K562 (cell line): Measurements from ENCODE around the gene PITPNC1. TPM values are rescaled to one million over a fixed set of nuclear protein-coding genes. Genes with fewer than 3 reads are reported as not detected.

Experiments used
- ATF1 ChIP-seq, 2 experiments: fragments of 450-650 bp in 1 of 2; IDR thresholded peaks; 2 replicates each; pipeline ENCODE4 v1.6.1; 2016; ENCODE audit warnings: missing compliant biosample characterization in 1 of 2, missing genetic modification characterization in 1 of 2
- ATF2 ChIP-seq: sonication (generic); formaldehyde crosslinking; IDR thresholded peaks from 2 replicates; pipeline ENCODE4 v1.8.1; 2022; ENCODE audit warnings: missing genetic modification reagents
- DDX20 ChIP-seq: fragments of 450-650 bp; IDR thresholded peaks from 2 replicates; pipeline ENCODE4 v1.6.1; 2016; ENCODE audit warnings: missing genetic modification characterization, low read depth, mild to moderate bottlenecking, missing compliant biosample characterization, moderate library complexity
- EWSR1 ChIP-seq: fragments of 450-650 bp; IDR thresholded peaks from 2 replicates; pipeline ENCODE4 v1.6.1; 2018; ENCODE audit warnings: borderline replicate concordance, mild to moderate bottlenecking, low read depth, moderate library complexity; ENCODE audit not compliant: partially characterized antibody
- GATAD2B ChIP-seq: fragments of 450-650 bp; IDR thresholded peaks from 2 replicates; pipeline ENCODE4 v1.6.1; 2017; ENCODE audit warnings: mild to moderate bottlenecking, borderline replicate concordance
- HOXB6 ChIP-seq: fragments of 250-450 bp; sonication (Bioruptor Pico); IDR thresholded peaks from 2 replicates; pipeline ENCODE4 v1.5.1; 2022; ENCODE audit warnings: mild to moderate bottlenecking, borderline replicate concordance
- NFRKB ChIP-seq: fragments of 450-650 bp; IDR thresholded peaks from 2 replicates; pipeline ENCODE4 v1.6.1; 2016; ENCODE audit warnings: low read depth
- NUFIP1 ChIP-seq: fragments of 450-650 bp; IDR thresholded peaks from 2 replicates; pipeline ENCODE4 v1.6.1; 2018; ENCODE audit not compliant: partially characterized antibody
- PCBP2 ChIP-seq: fragments of 200-400 bp; formaldehyde crosslinking; IDR thresholded peaks from 2 replicates; pipeline ENCODE4 v1.6.1; 2018; ENCODE audit warnings: low read length, low read depth, mild to moderate bottlenecking, moderate library complexity; ENCODE audit not compliant: poor library complexity, severe bottlenecking
- PRMT5 ChIP-seq: sonication (generic); formaldehyde crosslinking; IDR thresholded peaks from 2 replicates; pipeline ENCODE4 v1.5.0; 2020; ENCODE audit warnings: missing genetic modification reagents
- SNIP1 ChIP-seq: fragments of 450-650 bp; IDR thresholded peaks from 2 replicates; pipeline ENCODE4 v1.7.1; 2017; ENCODE audit warnings: low read depth, mild to moderate bottlenecking
- SP1 ChIP-seq: sonication (generic); formaldehyde crosslinking; IDR thresholded peaks from 2 replicates; pipeline ENCODE4 v1.8.1; 2022; ENCODE audit warnings: mild to moderate bottlenecking, missing genetic modification reagents
- U2AF1 ChIP-seq: fragments of 200-400 bp; formaldehyde crosslinking; optimal IDR thresholded peaks from 2 replicates; pipeline ENCODE3; 2017; ENCODE audit warnings: mild to moderate bottlenecking, low read depth, low read length, moderate library complexity
- YY1 ChIP-seq, 3 experiments: IDR thresholded peaks; 2 replicates each; pipeline ENCODE4 v1.6.1; 2011; ENCODE audit warnings: low read length in 2 of 3, mild to moderate bottlenecking in 2 of 3, moderate library complexity in 2 of 3, borderline replicate concordance in 1 of 3, control low read depth in 1 of 3, low read depth in 1 of 3; ENCODE audit not compliant: insufficient read depth in 3 of 3, insufficient replicate concordance in 2 of 3, control insufficient read depth in 1 of 3, insufficient read length in 1 of 3; ENCODE audit errors: extremely low read depth in 1 of 3
- ZKSCAN1 ChIP-seq: fragments of 150-350 bp; IDR thresholded peaks from 2 replicates; pipeline ENCODE4 v1.6.1; 2016; ENCODE audit warnings: low read depth, low read length
- ZNF175 ChIP-seq: fragments of 200-800 bp; sonication (Bioruptor generic); IDR thresholded peaks from 2 replicates; pipeline ENCODE4 v1.6.1; 2016; ENCODE audit warnings: low read depth, mild to moderate bottlenecking, missing genetic modification characterization, missing compliant biosample characterization
- polyA plus RNA-seq, 8 experiments: library from polyadenylated mRNA; depleted of rRNA in 4 of 8; stranded (reverse) in 5 of 8; unstranded in 3 of 8; fragments of >200 nt; fragmentation: Nextera tagmentation in 2 of 8; fragmentation: Illumina TruSeq in 1 of 8; extraction: Ambion mirVana in 2 of 8; extraction: Trizol in 1 of 8; gene quantifications; 2 replicates each; pipeline versions ENCODE4 v1.2.1 to v1.2.3, GENCODE V29; 2011 to 2014; ENCODE audit warnings: inconsistent platforms in 1 of 8, missing spikeins in 1 of 8
- total RNA-seq, 7 experiments: library from RNA; depleted of rRNA in 6 of 7; stranded (reverse); fragments of >200 nt in 6 of 7; fragmentation: Illumina TruSeq in 2 of 7; extraction: Trizol in 2 of 7; gene quantifications; 2 replicates each; pipeline versions ENCODE4 v1.2.1 to v1.2.3, GENCODE V29; 2011 to 2021; ENCODE audit warnings: low replicate concordance in 1 of 7
- TF ChIP-seq, protein P1 (sequence below), 3 experiments: IDR thresholded peaks in 2 of 3; conservative IDR thresholded peaks in 1 of 3; 2 replicates each; pipeline ENCODE4 v1.5.1; 2011 to 2012; ENCODE audit warnings: low read length in 3 of 3, mild to moderate bottlenecking in 3 of 3, control low read depth in 2 of 3, improper control_type of control experiment in 1 of 3, inconsistent platforms in 1 of 3, low read depth in 1 of 3, mixed read lengths in 1 of 3, moderate library complexity in 1 of 3; ENCODE audit not compliant: insufficient read depth in 2 of 3
- TF ChIP-seq, protein P2 (sequence below): sonication (generic); formaldehyde crosslinking; IDR thresholded peaks from 2 replicates; pipeline ENCODE4 v1.9.0; 2022; ENCODE audit warnings: mild to moderate bottlenecking, missing genetic modification reagents
- TF ChIP-seq, protein P3 (sequence below), 2 experiments: fragments of 150-350 bp in 1 of 2; IDR thresholded peaks; 2 replicates each; pipeline ENCODE4 v1.6.1; 2012 to 2016; ENCODE audit warnings: low read depth in 2 of 2, low read length in 2 of 2, mild to moderate bottlenecking in 1 of 2, moderate library complexity in 1 of 2

Gene PITPNC1
- total and polyA plus RNA-seq, 9 of the 15 experiments (the other 6 are each of a cell fraction or from before 2014, with no cell fraction given): 0.11 to 1.1 (median 0.65) TPM

DNA sequence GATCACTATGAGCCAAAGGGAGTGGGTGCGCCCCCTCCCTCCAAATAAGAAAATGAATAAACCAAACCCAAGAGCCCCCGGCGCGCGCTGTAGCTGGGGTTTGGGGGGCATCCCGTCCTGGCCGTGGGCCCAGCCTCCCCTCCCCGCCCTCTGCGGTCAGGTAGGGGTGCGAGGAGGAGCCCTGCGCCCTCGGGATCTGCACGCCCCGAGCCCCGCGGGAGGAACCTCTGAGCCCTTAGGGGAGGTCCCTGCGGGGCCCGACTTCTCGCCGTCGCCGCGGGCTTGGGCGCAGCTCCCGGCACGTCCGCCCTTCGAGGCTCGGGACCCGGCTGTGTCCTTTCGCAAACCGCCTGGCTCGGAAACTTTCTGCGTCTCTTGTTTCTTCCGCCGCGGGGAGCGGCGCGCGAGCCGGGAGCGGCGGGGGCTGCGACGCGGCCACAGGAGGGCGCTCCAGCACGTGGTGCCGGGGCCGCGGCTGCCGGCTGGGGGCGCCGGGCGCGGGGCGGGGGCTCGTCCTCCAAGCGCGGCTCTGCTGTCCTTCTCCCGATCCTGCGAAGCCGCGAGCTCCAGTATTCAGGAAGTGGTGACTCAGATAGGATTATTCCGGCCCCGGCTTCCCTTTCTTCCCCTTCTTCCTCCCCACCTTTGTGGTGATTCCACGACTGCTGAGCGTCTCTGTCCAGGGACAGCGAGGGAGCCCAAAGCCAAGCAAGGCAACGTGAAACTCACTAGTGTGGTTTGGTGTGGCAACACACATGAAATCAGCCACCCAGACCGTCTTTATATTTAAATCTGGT lies 1.6 kb downstream of the PITPNC1 start (continued):
- TF ChIP-seq GATAD2B (peak; percentile 76), U2AF1 (peak; percentile 35), PCBP2 (no peak), PRMT5 (CRISPR knock-in tag) (no peak), NFRKB (no peak), NUFIP1 (no peak), YY1 (IDR thresholded peaks at IDR 0.05; ENCODE audit: borderline replicate concordance in 1 of 3, control insufficient read depth in 1 of 3, extremely low read depth in 1 of 3, insufficient read depth in 3 of 3, insufficient read length in 1 of 3, insufficient replicate concordance in 2 of 3, low read depth in 1 of 3, low read length in 2 of 3) (peak in 1 of 3 experiments; percentile 46), HOXB6 (CRISPR knock-in tag) (no peak), SNIP1 (no peak), SP1 (CRISPR knock-in tag) (no peak), ATF2 (CRISPR knock-in tag) (0 out of 2 replicates have a peak, but pooled peaks have one; percentile 26), EWSR1 (no peak), DDX20 (tag) (no peak), ZNF175 (CRISPR knock-in tag) (no peak), ATF1 (CRISPR knock-in tag; IDR thresholded peaks at IDR 0.05) (no peak), ATF1 (tag; IDR thresholded peaks at IDR 0.05) (no peak), ZKSCAN1 (no peak)
- TF ChIP-seq, protein P1, sequence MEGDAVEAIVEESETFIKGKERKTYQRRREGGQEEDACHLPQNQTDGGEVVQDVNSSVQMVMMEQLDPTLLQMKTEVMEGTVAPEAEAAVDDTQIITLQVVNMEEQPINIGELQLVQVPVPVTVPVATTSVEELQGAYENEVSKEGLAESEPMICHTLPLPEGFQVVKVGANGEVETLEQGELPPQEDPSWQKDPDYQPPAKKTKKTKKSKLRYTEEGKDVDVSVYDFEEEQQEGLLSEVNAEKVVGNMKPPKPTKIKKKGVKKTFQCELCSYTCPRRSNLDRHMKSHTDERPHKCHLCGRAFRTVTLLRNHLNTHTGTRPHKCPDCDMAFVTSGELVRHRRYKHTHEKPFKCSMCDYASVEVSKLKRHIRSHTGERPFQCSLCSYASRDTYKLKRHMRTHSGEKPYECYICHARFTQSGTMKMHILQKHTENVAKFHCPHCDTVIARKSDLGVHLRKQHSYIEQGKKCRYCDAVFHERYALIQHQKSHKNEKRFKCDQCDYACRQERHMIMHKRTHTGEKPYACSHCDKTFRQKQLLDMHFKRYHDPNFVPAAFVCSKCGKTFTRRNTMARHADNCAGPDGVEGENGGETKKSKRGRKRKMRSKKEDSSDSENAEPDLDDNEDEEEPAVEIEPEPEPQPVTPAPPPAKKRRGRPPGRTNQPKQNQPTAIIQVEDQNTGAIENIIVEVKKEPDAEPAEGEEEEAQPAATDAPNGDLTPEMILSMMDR (IDR thresholded peaks at IDR 0.05 in 2 of 3, conservative IDR thresholded peaks at IDR 0.05 in 1 of 3; ENCODE audit: insufficient read depth in 2 of 3, low read depth in 1 of 3, low read length in 3 of 3): peak; percentile 55 to 98 (median 83)
- TF ChIP-seq, protein P2, sequence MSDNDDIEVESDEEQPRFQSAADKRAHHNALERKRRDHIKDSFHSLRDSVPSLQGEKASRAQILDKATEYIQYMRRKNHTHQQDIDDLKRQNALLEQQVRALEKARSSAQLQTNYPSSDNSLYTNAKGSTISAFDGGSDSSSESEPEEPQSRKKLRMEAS (CRISPR knock-in tag): peak; percentile 41; the same call in 1 of the 2 replicates
- TF ChIP-seq, protein P3, sequence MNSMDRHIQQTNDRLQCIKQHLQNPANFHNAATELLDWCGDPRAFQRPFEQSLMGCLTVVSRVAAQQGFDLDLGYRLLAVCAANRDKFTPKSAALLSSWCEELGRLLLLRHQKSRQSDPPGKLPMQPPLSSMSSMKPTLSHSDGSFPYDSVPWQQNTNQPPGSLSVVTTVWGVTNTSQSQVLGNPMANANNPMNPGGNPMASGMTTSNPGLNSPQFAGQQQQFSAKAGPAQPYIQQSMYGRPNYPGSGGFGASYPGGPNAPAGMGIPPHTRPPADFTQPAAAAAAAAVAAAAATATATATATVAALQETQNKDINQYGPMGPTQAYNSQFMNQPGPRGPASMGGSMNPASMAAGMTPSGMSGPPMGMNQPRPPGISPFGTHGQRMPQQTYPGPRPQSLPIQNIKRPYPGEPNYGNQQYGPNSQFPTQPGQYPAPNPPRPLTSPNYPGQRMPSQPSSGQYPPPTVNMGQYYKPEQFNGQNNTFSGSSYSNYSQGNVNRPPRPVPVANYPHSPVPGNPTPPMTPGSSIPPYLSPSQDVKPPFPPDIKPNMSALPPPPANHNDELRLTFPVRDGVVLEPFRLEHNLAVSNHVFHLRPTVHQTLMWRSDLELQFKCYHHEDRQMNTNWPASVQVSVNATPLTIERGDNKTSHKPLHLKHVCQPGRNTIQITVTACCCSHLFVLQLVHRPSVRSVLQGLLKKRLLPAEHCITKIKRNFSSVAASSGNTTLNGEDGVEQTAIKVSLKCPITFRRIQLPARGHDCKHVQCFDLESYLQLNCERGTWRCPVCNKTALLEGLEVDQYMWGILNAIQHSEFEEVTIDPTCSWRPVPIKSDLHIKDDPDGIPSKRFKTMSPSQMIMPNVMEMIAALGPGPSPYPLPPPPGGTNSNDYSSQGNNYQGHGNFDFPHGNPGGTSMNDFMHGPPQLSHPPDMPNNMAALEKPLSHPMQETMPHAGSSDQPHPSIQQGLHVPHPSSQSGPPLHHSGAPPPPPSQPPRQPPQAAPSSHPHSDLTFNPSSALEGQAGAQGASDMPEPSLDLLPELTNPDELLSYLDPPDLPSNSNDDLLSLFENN (IDR thresholded peaks at IDR 0.05; ENCODE audit: low read depth in 2 of 2, low read length in 2 of 2): 0 out of 4 replicates have a peak, but pooled peaks of 1 of the 2 experiments have one; percentile 13
